H1 (cell line): Measurements from ENCODE around the gene ATP5F1E. TPM values are rescaled to one million over a fixed set of nuclear protein-coding genes. Genes with fewer than 3 reads are reported as not detected.

Experiments used
- CTCF ChIA-PET: fragments of 300-600 bp; sonication (Branson Sonifier 250); formaldehyde crosslinking; loops from one replicate; lab custom pipeline; 2021; ENCODE audit not compliant: partially characterized antibody; lab: Charles Lee
- POLR2A ChIA-PET: fragments of 300-600 bp; sonication (Branson Sonifier 250); formaldehyde crosslinking; loops from one replicate; lab custom pipeline; 2021; ENCODE audit warnings: inconsistent platforms; ENCODE audit not compliant: partially characterized antibody; lab: Charles Lee
- DNase-seq, 2 experiments: peaks; one replicate each; pipeline versions ENCODE4 v3.0.0 to v3.0.0-alpha.2; 2010 to 2022; ENCODE audit warnings: low spot score in 2 of 2, low read depth in 1 of 2, mixed read lengths in 1 of 2
- FAIRE-seq: peaks from 2 replicates; lab custom pipeline; 2011; peaks lifted over from hg19 to GRCh38; lab: Jason Lieb, UNC
- H2AFZ ChIP-seq: 2 replicates; pipeline ENCODE4 v1.8.1; 2012; ENCODE audit warnings: low read length, inconsistent platforms
- H2AK5ac ChIP-seq: 2 replicates; pipeline ENCODE4 v1.6.1; 2013; ENCODE audit warnings: low read depth, low read length
- H2BK120ac ChIP-seq: replicated peaks from 2 replicates; pipeline ENCODE3; 2013; ENCODE audit warnings: low read depth, low read length, inconsistent platforms
- H2BK12ac ChIP-seq: 2 replicates; pipeline ENCODE4 v1.6.1; 2013; ENCODE audit warnings: low read depth, low read length
- H2BK15ac ChIP-seq: 2 replicates; pipeline ENCODE4 v1.6.1; 2013; ENCODE audit warnings: low read length
- H2BK20ac ChIP-seq: 2 replicates; pipeline ENCODE4 v1.6.1; 2013; ENCODE audit warnings: low read length
- H2BK5ac ChIP-seq: 2 replicates; pipeline ENCODE4 v1.6.1; 2013; ENCODE audit warnings: low read depth, low read length
- H3K14ac ChIP-seq: 2 replicates; pipeline ENCODE4 v1.6.1; 2013; ENCODE audit warnings: inconsistent platforms; ENCODE audit not compliant: insufficient read length
- H3K18ac ChIP-seq: 2 replicates; pipeline ENCODE4 v1.6.1; 2013; ENCODE audit warnings: low read length; ENCODE audit errors: extremely low read depth
- H3K23ac ChIP-seq: 2 replicates; pipeline ENCODE4 v1.6.1; 2013; ENCODE audit warnings: inconsistent platforms; ENCODE audit not compliant: insufficient read length
- H3K23me2 ChIP-seq: 2 replicates; pipeline ENCODE4 v1.6.1; 2013; ENCODE audit warnings: low read depth, low read length
- H3K27ac ChIP-seq: 2 replicates; pipeline ENCODE4 v1.6.1; 2011; ENCODE audit warnings: low read depth, low read length, inconsistent platforms
- H3K27me3 ChIP-seq, 4 experiments: replicated peaks in 1 of 4; 1 replicate in 1 of 4; 2 replicates in 3 of 4; pipeline versions ENCODE4 v1.6.1 to v1.8.1; 2011 to 2013; ENCODE audit warnings: low read length in 3 of 4, mild to moderate bottlenecking in 3 of 4, inconsistent platforms in 2 of 4, mixed read lengths in 2 of 4, moderate library complexity in 1 of 4; ENCODE audit not compliant: control insufficient read depth in 3 of 4, insufficient read depth in 3 of 4; ENCODE audit errors: extremely low read depth in 1 of 4
- H3K36me3 ChIP-seq, 4 experiments: 2 replicates each; pipeline versions ENCODE4 v1.6.1 to v1.8.1; 2011 to 2013; ENCODE audit warnings: mild to moderate bottlenecking in 4 of 4, low read length in 3 of 4, moderate library complexity in 2 of 4, control low read depth in 1 of 4, inconsistent platforms in 1 of 4; ENCODE audit not compliant: insufficient read depth in 4 of 4, control insufficient read depth in 2 of 4
- H3K4ac ChIP-seq: replicated peaks from 2 replicates; pipeline ENCODE3; 2013; ENCODE audit warnings: low read length, low read depth, mixed read lengths, inconsistent platforms; ENCODE audit not compliant: insufficient read length
- H3K4me1 ChIP-seq, 4 experiments: replicated peaks in 1 of 4; 1 replicate in 1 of 4; 2 replicates in 3 of 4; pipeline versions ENCODE4 v1.6.1 to v1.8.1; 2011 to 2013; ENCODE audit warnings: low read length in 3 of 4, inconsistent platforms in 2 of 4, mixed read lengths in 1 of 4; ENCODE audit not compliant: insufficient read depth in 4 of 4, control insufficient read depth in 3 of 4
- H3K4me2 ChIP-seq, 2 experiments: 2 replicates each; pipeline versions ENCODE4 v1.6.1 to v1.8.1; 2011 to 2013; ENCODE audit warnings: low read depth in 2 of 2, low read length in 2 of 2, control low read depth in 1 of 2, inconsistent platforms in 1 of 2, mild to moderate bottlenecking in 1 of 2; ENCODE audit not compliant: insufficient read depth in 1 of 2
- H3K4me3 ChIP-seq, 4 experiments: fragments of 200-600, 300-600 bp in 1 of 4; sonication (generic), shearing (Covaris generic), sonication (Bioruptor Twin) in 1 of 4; 2 replicates each; pipeline versions ENCODE4 v1.5.1 to v1.8.1; 2011 to 2016; ENCODE audit warnings: low read length in 4 of 4, low read depth in 3 of 4, control low read depth in 2 of 4, inconsistent platforms in 2 of 4, mild to moderate bottlenecking in 2 of 4, mixed read lengths in 1 of 4, moderate library complexity in 1 of 4; ENCODE audit not compliant: insufficient read depth in 2 of 4; ENCODE audit errors: extremely low read depth in 1 of 4
- H3K56ac ChIP-seq: replicated peaks from 2 replicates; pipeline ENCODE3; 2013; ENCODE audit warnings: low read depth, mild to moderate bottlenecking, mixed read lengths, low read length, inconsistent platforms; ENCODE audit not compliant: insufficient read length
- H3K79me1 ChIP-seq: 2 replicates; pipeline ENCODE4 v1.6.1; 2013; ENCODE audit warnings: low read depth, low read length, control low read depth
- H3K79me2 ChIP-seq, 2 experiments: 2 replicates each; pipeline versions ENCODE4 v1.6.1 to v1.8.1; 2012 to 2013; ENCODE audit warnings: low read length in 2 of 2, mild to moderate bottlenecking in 2 of 2, inconsistent platforms in 1 of 2; ENCODE audit not compliant: insufficient read depth in 2 of 2, control insufficient read depth in 1 of 2
- H3K9ac ChIP-seq, 4 experiments: replicated peaks in 1 of 4; 1 replicate in 1 of 4; 2 replicates in 3 of 4; pipeline versions ENCODE4 v1.6.1 to v1.8.1; 2011 to 2013; ENCODE audit warnings: low read depth in 3 of 4, low read length in 3 of 4, control low read depth in 2 of 4, mild to moderate bottlenecking in 2 of 4, moderate library complexity in 2 of 4, inconsistent platforms in 1 of 4; ENCODE audit errors: extremely low read depth in 1 of 4
- H3K9me3 ChIP-seq, 2 experiments: 2 replicates each; pipeline versions ENCODE4 v1.6.1 to v1.8.1; 2012 to 2013; ENCODE audit warnings: mild to moderate bottlenecking in 2 of 2, moderate library complexity in 2 of 2, control low read depth in 1 of 2, inconsistent platforms in 1 of 2, low read depth in 1 of 2, low read length in 1 of 2, mixed read lengths in 1 of 2; ENCODE audit not compliant: insufficient read depth in 2 of 2
- H4K20me1 ChIP-seq, 2 experiments: replicated peaks in 1 of 2; 2 replicates each; pipeline versions ENCODE3 to v1.8.1; 2011 to 2013; ENCODE audit warnings: inconsistent platforms in 2 of 2, low read length in 2 of 2, mild to moderate bottlenecking in 1 of 2; ENCODE audit not compliant: insufficient read depth in 2 of 2, control insufficient read depth in 1 of 2
- H4K5ac ChIP-seq: 2 replicates; pipeline ENCODE4 v1.6.1; 2013; ENCODE audit warnings: low read length, low read depth, mixed read lengths, inconsistent platforms; ENCODE audit not compliant: insufficient read length
- H4K8ac ChIP-seq: 2 replicates; pipeline ENCODE4 v1.8.0; 2013; ENCODE audit warnings: mild to moderate bottlenecking, moderate library complexity, low read length, inconsistent platforms; ENCODE audit not compliant: insufficient read depth; ENCODE audit errors: extremely low read depth
- H4K91ac ChIP-seq: replicated peaks from 2 replicates; pipeline ENCODE3; 2013; ENCODE audit warnings: low read length, mixed read lengths, inconsistent platforms; ENCODE audit not compliant: insufficient read length
- BRCA1 ChIP-seq: IDR thresholded peaks from 2 replicates; pipeline ENCODE4 v1.6.1; 2012; ENCODE audit warnings: low read depth, low read length, improper control_type of control experiment
- MAX ChIP-seq: IDR thresholded peaks from 2 replicates; pipeline ENCODE4 v1.6.1; 2012; ENCODE audit warnings: inconsistent platforms
- NANOG ChIP-seq: IDR thresholded peaks from 2 replicates; pipeline ENCODE4 v1.6.1; 2011; ENCODE audit warnings: low read length, low read depth, mild to moderate bottlenecking, inconsistent platforms; ENCODE audit not compliant: insufficient read depth, poor library complexity, severe bottlenecking
- POU5F1 ChIP-seq: IDR thresholded peaks from 2 replicates; pipeline ENCODE4 v1.6.1; 2011; ENCODE audit warnings: low read depth, mild to moderate bottlenecking, low read length, moderate library complexity
- RAD21 ChIP-seq, 2 experiments: IDR thresholded peaks in 1 of 2; conservative IDR thresholded peaks in 1 of 2; 2 replicates each; pipeline ENCODE4 v1.6.1; 2011; ENCODE audit warnings: low read depth in 2 of 2, low read length in 2 of 2, improper control_type of control experiment in 1 of 2, inconsistent platforms in 1 of 2, mild to moderate bottlenecking in 1 of 2, moderate library complexity in 1 of 2
- RBBP5 ChIP-seq: IDR thresholded peaks from 2 replicates; pipeline ENCODE4 v1.7.1; 2012; ENCODE audit warnings: low read depth, mild to moderate bottlenecking, inconsistent platforms, low read length, moderate library complexity, borderline replicate concordance
- RNF2 ChIP-seq: fragments of 200-900, 300-1000 bp; sonication (generic); IDR thresholded peaks from 2 replicates; pipeline ENCODE4 v1.7.1; 2016; ENCODE audit warnings: borderline replicate concordance, low read depth, mild to moderate bottlenecking, antibody characterized with exemption, low read length; ENCODE audit not compliant: poor library complexity, severe bottlenecking; ENCODE audit errors: missing control alignments
- SRF ChIP-seq: IDR thresholded peaks from 2 replicates; pipeline ENCODE4 v1.6.1; 2011; ENCODE audit warnings: mild to moderate bottlenecking, low read depth, low read length, moderate library complexity
- SUZ12 ChIP-seq: fragments of 200-600 bp; sonication (generic); IDR thresholded peaks from 2 replicates; pipeline ENCODE4 v1.6.1; 2012; ENCODE audit warnings: mild to moderate bottlenecking, inconsistent platforms, low read length, moderate library complexity, mixed read lengths
- TBP ChIP-seq: IDR thresholded peaks from 2 replicates; pipeline ENCODE4 v1.6.1; 2011; ENCODE audit warnings: low read depth, low read length, improper control_type of control experiment
- TCF12 ChIP-seq: IDR thresholded peaks from 2 replicates; pipeline ENCODE4 v1.6.1; 2011; ENCODE audit warnings: low read depth, mild to moderate bottlenecking, low read length
- WGBS, 2 experiments: shearing (Covaris generic) in 1 of 2; methylation state at CpG; one replicate each; pipeline versions ENCODE4 v1.1.6 to v1.1.7; 2013 to 2015; ENCODE audit warnings: low lambda C conversion rate in 2 of 2, mixed read lengths in 2 of 2, inconsistent platforms in 1 of 2, low coverage in 1 of 2, missing lambda C conversion rate in 1 of 2; ENCODE audit not compliant: insufficient replicate concordance in 2 of 2, insufficient coverage in 1 of 2, insufficient read length in 1 of 2; ENCODE audit errors: extremely low coverage in 1 of 2, missing lambda C conversion rate in 1 of 2; 5-methylcytosine and 5-hydroxymethylcytosine counted together
- polyA plus RNA-seq, 7 experiments: library from polyadenylated mRNA; depleted of rRNA in 3 of 7; stranded (reverse) in 5 of 7; unstranded in 2 of 7; fragments of >200 nt in 5 of 7; fragments of 200-250 nt in 2 of 7; gene quantifications; 1 replicate in 5 of 7; 2 replicates in 1 of 7; 4 replicates in 1 of 7; pipeline versions ENCODE4 v1.2.1 to v1.2.3, GENCODE V29; 2011 to 2013; ENCODE audit warnings: missing spikeins in 2 of 7, mixed read lengths in 2 of 7
- total RNA-seq: library from RNA; stranded (reverse); fragmentation: NEBNext Ultra II Directional; extraction: Animal tissue kit (Norgen Biotek cat#: 25700); gene quantifications from 2 replicates; pipeline ENCODE4 v1.2.1, GENCODE V29; 2021

The ATP5F1E gene
- total and polyA plus RNA-seq, 2 of the 8 experiments (the other 6 are each of a cell fraction or from before 2014, with no cell fraction given): 15.7 to 47.8 TPM

- DNase-seq (peak in 1 of 2 experiments; percentile 40), FAIRE-seq (no peak)
- no peaks in the 10 kb centered on the region for H3K79me1 ChIP-seq
- no peak overlapping the region for H3K56ac ChIP-seq
- H2AK5ac ChIP-seq: no peak overlapping the region; the same call in 1 of the 2 replicates
- H3K79me2 ChIP-seq: no peaks in the 10 kb centered on the region
- H4K5ac ChIP-seq: no peak overlapping the region
- H3K4me2 ChIP-seq: no peak overlapping the region
- H2AFZ ChIP-seq: no peak overlapping the region
- no peak overlapping the region for H3K18ac ChIP-seq
- no peaks in the 10 kb centered on the region for H3K36me3 ChIP-seq
- H3K9ac ChIP-seq: no peak overlapping the region
- no peak overlapping the region for H2BK120ac ChIP-seq
- H4K91ac ChIP-seq: no peak overlapping the region
- 89% methylated on average over 16 of the region's 16 CpGs; no CpG with 5 or more reads in 1 of the 2 experiments for WGBS, 2 experiments
- no peak overlapping the region; the same call in 1 of the 2 replicates for H4K8ac ChIP-seq
- ChIA-PET POLR2A (interaction anchor here (1.0 to 1.7 kb wide), 2 partner anchors 14 to 36 kb away, joined by 3 to 7 read pairs; partner anchors contain the start of genes ATP5F1E and NELFCD), CTCF (interaction anchor here (0.5 to 2.6 kb wide), 8 partner anchors 9 to 368 kb away, joined by 3 to 9 read pairs (median 3); no protein-coding TSS in a partner anchor)
- no peak overlapping the region for H2BK5ac ChIP-seq
- H3K27ac ChIP-seq: no peak overlapping the region
- H2BK12ac ChIP-seq: no peak overlapping the region
- H3K23me2 ChIP-seq: no peaks in the 10 kb centered on the region
- H3K27me3 ChIP-seq: no peaks in the 10 kb centered on the region; a peak in 3 of 7 replicates
- H3K4ac ChIP-seq: no peak overlapping the region
- no peaks in the 10 kb centered on the region for H4K20me1 ChIP-seq
- H3K4me3 ChIP-seq: no peak overlapping the region
- H3K9me3 ChIP-seq: no peaks in the 10 kb centered on the region
- no peak overlapping the region for H3K23ac ChIP-seq
- no peak overlapping the region for H3K14ac ChIP-seq
- H2BK15ac ChIP-seq: no peak overlapping the region
- no peak overlapping the region for H2BK20ac ChIP-seq
- no peaks in the 10 kb centered on the region for H3K4me1 ChIP-seq
- TF ChIP-seq RBBP5 (no peak), SRF (no peak), TCF12 (no peak), MAX (no peak), SUZ12 (no peak), RAD21 (IDR thresholded peaks at IDR 0.05 in 1 of 2, conservative IDR thresholded peaks at IDR 0.05 in 1 of 2; ENCODE audit: low read depth in 2 of 2, low read length in 2 of 2) (no peak), TBP (no peak), BRCA1 (no peak), RNF2 (no peak), POU5F1 (no peak), NANOG (no peak)
Measured at GRCh38 chr20:59017493-59018231, 14.5 kb downstream of the ATP5F1E start.
